SK-N-SH treated with all-trans-retinoic acid at 6 μM for 48 hours (cell line): ENCODE measurements around the gene SLC41A3.

Experiments
- ATAC-seq: fragments of 200-7000 bp; cut with Tn5 transposase; 3 replicates; pipeline ENCODE4 v1.9.1; 2020; ENCODE audit warnings: mild to moderate bottlenecking, moderate library complexity
- ARNTL ChIP-seq: fragments of 450-650 bp; formaldehyde crosslinking; IDR thresholded peaks from 2 replicates; pipeline ENCODE4 v1.5.0; 2020; ENCODE audit warnings: low read depth, mild to moderate bottlenecking, moderate library complexity, borderline replicate concordance
- BACH2 ChIP-seq: fragments of 250-450 bp; sonication (Bioruptor Pico); IDR thresholded peaks from 2 replicates; pipeline ENCODE4 v1.9.0; 2021; ENCODE audit warnings: mild to moderate bottlenecking, borderline replicate concordance
- CREB5 ChIP-seq: fragments of 250-450 bp; sonication (Bioruptor Pico); IDR thresholded peaks from 2 replicates; pipeline ENCODE4 v1.5.1; 2020; ENCODE audit warnings: low read depth, mild to moderate bottlenecking, moderate library complexity
- CSDC2 ChIP-seq: fragments of 250-450 bp; sonication (Bioruptor Pico); IDR thresholded peaks from 2 replicates; pipeline ENCODE4 v1.5.0; 2020; ENCODE audit warnings: mild to moderate bottlenecking, moderate library complexity
- CSRNP3 ChIP-seq: fragments of 250-450 bp; sonication (Bioruptor Pico); IDR thresholded peaks from 2 replicates; pipeline ENCODE4 v1.5.1; 2021; ENCODE audit warnings: mild to moderate bottlenecking, moderate library complexity
- ESRRG ChIP-seq: fragments of 250-450 bp; sonication (Bioruptor Pico); IDR thresholded peaks from 2 replicates; pipeline ENCODE4 v1.6.1; 2021; ENCODE audit warnings: mild to moderate bottlenecking
- GLIS3 ChIP-seq: fragments of 250-450 bp; sonication (Bioruptor Pico); IDR thresholded peaks from 2 replicates; pipeline ENCODE4 v1.5.0; 2020; ENCODE audit warnings: mild to moderate bottlenecking, moderate library complexity
- ISL1 ChIP-seq: fragments of 250-450 bp; sonication (Bioruptor Pico); IDR thresholded peaks from 2 replicates; pipeline ENCODE4 v2.1.2; 2022; ENCODE audit warnings: mild to moderate bottlenecking, moderate library complexity
- OSR1 ChIP-seq: fragments of 250-450 bp; sonication (Bioruptor Pico); IDR thresholded peaks from 2 replicates; pipeline ENCODE4 v1.8.0; 2022; ENCODE audit warnings: moderate library complexity, mild to moderate bottlenecking, inconsistent platforms
- TCF4 ChIP-seq: fragments of 250-450 bp; sonication (Bioruptor Pico); IDR thresholded peaks from 2 replicates; pipeline ENCODE4 v1.8.0; 2021; ENCODE audit warnings: mild to moderate bottlenecking, moderate library complexity, borderline replicate concordance
- TOX ChIP-seq: fragments of 250-450 bp; sonication (Bioruptor Pico); IDR thresholded peaks from 2 replicates; pipeline ENCODE4 v1.8.0; 2021; ENCODE audit warnings: mild to moderate bottlenecking, moderate library complexity, borderline replicate concordance
- ZC3H10 ChIP-seq: fragments of 250-450 bp; sonication (Bioruptor Pico); IDR thresholded peaks from 2 replicates; pipeline ENCODE4 v1.5.1; 2021; ENCODE audit warnings: mild to moderate bottlenecking, moderate library complexity
- ZFP3 ChIP-seq: fragments of 250-450 bp; sonication (Bioruptor Pico); IDR thresholded peaks from 2 replicates; pipeline ENCODE4 v1.5.0; 2020; ENCODE audit warnings: mild to moderate bottlenecking, moderate library complexity
- ZFP30 ChIP-seq: fragments of 450-650 bp; formaldehyde crosslinking; IDR thresholded peaks from 2 replicates; pipeline ENCODE4 v1.5.0; 2022; ENCODE audit warnings: mild to moderate bottlenecking, moderate library complexity
- ZNF70 ChIP-seq: fragments of 450-650 bp; formaldehyde crosslinking; IDR thresholded peaks from 2 replicates; pipeline ENCODE4 v1.5.0; 2020; ENCODE audit warnings: mild to moderate bottlenecking, moderate library complexity
- TF ChIP-seq, protein P1 (sequence below): fragments of 250-450 bp; sonication (Bioruptor Pico); IDR thresholded peaks from 2 replicates; pipeline ENCODE4 v1.8.0; 2020; ENCODE audit warnings: mild to moderate bottlenecking, moderate library complexity, borderline replicate concordance

Gene SLC41A3

DNA sequence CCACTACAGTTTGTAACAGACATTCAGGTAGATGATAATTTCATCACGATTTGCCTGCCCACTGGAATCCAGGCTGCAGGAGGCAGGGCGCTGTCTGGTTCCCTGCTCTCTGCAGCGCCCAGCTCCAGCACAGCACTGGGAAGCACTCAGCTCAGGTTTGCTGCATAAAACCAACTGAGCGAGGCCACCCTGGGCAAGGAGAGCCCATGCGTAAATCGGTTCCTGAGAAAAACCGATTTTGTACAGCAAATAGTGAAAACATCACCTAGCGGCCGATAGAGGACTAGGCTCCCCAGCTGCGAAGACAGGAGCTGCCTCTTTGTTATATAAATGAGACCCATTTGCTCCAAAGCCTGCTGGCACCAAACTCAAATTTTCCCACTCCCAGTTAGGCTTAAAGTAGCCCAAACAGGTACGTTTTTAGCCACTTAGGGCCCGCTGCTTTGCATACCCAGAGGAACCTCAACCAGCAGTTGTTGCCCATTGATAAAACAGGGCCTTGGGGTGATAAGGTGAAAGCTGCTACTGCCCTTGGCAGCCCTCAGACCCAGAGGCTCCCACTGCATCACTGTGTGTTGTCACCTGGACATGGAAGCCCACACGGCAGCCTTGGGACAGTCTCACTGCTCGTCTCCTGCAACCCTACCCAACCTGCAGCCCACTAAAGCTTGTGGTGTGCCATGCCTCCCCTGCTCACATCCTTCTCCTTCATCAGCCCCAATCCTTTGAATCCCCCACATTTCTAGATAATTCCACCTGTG, 49.0 kb upstream of the SLC41A3 start:
- no peak; the same call in 2 of the 3 replicates for ATAC-seq

GRCh38 chr3:126131881-126132750, 48.2 kb upstream of the SLC41A3 start:
- TF ChIP-seq CREB5 (CRISPR knock-in tag) = no peak
- no peak for TF ChIP-seq ZFP30 (CRISPR knock-in tag)
- TF ChIP-seq CSDC2 = no peak
- no peak for TF ChIP-seq TOX (CRISPR knock-in tag)
- no peak for TF ChIP-seq ZNF70
- no peak for TF ChIP-seq CSRNP3 (CRISPR knock-in tag)
- TF ChIP-seq GLIS3 (CRISPR knock-in tag) = no peak
- no peak for TF ChIP-seq TCF4
- TF ChIP-seq, all 23 proteins: peak for 0
- no peak for ATAC-seq

More for the DNA sequence above, 49.0 kb upstream of the SLC41A3 start:
- no peak for TF ChIP-seq ISL1 (CRISPR knock-in tag)
- TF ChIP-seq CSRNP3 (CRISPR knock-in tag) = no peak
- no peak for TF ChIP-seq ZFP30 (CRISPR knock-in tag)
- TF ChIP-seq TOX (CRISPR knock-in tag) = no peak
- no peak for TF ChIP-seq ZNF70

DNA sequence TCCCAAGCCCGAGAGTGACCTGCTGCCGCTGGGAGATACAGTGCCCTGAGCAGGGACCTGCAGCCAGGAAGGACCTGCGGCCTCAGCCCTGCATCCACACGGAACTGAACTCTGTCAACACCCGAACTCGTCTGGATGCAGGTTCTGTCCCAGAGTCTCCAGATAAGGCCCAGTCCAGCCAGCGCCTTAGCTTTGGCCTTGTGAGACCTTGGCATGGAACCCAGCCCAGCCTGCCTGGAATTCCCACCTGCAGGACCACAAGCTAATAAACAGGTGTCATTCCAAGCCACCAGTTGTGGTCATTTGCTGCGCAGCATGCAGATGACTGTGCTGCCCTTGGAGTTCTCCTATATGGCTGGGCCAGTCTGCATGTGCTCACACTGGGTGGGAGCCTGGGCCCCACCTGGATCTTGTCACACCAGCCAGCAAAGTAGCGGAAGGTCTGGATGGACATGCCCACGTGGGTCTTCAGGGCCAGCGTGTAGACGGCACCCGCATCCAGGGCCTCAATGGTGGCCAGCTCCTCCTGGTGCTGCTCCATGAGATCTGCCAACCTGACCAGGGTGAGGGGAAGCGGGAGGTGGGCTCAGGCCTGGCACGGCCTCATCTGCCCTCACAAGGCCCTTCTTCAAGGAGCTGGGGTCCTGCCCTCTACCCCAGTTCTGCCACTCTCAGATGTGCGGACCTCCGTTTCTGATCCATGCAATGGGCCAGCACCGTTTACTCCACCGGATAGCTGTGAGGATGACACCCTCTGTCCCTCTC, 47.2 kb upstream of the SLC41A3 start:
- ATAC-seq = no peak
- TF ChIP-seq ZC3H10 (CRISPR knock-in tag) (no peak), GLIS3 (CRISPR knock-in tag) (no peak), ARNTL (no peak), OSR1 (no peak), ESRRG (CRISPR knock-in tag) (no peak), ISL1 (CRISPR knock-in tag) (no peak), BACH2 (no peak), ZFP3 (CRISPR knock-in tag) (no peak), ZFP30 (CRISPR knock-in tag) (no peak), CSDC2 (no peak), CSRNP3 (CRISPR knock-in tag) (no peak)
- TF ChIP-seq, protein P1, sequence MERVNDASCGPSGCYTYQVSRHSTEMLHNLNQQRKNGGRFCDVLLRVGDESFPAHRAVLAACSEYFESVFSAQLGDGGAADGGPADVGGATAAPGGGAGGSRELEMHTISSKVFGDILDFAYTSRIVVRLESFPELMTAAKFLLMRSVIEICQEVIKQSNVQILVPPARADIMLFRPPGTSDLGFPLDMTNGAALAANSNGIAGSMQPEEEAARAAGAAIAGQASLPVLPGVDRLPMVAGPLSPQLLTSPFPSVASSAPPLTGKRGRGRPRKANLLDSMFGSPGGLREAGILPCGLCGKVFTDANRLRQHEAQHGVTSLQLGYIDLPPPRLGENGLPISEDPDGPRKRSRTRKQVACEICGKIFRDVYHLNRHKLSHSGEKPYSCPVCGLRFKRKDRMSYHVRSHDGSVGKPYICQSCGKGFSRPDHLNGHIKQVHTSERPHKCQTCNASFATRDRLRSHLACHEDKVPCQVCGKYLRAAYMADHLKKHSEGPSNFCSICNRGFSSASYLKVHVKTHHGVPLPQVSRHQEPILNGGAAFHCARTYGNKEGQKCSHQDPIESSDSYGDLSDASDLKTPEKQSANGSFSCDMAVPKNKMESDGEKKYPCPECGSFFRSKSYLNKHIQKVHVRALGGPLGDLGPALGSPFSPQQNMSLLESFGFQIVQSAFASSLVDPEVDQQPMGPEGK (CRISPR knock-in tag) = no peak
